ENCODE measurements around the gene MYBPH.

The MYBPH gene

GRCh38 chr1:203178083-203178482 is 2.5 kb upstream of the MYBPH start:
- no peak for FAIRE-seq

GRCh38 chr1:203177470-203178039 is 1.9 kb upstream of the MYBPH start:
- FAIRE-seq = no peak

GRCh38 chr1:203177036-203177405 is 1.4 kb upstream of the MYBPH start:
- FAIRE-seq = no peak

- no peak for FAIRE-seq
Observed at GRCh38 chr1:203176273-203177035, 828 bp upstream of the MYBPH start.

- no peak for FAIRE-seq
Observed at GRCh38 chr1:203175827-203176241, 208 bp upstream of the MYBPH start.

GRCh38 chr1:203174324-203174985 is 1.2 kb downstream of the MYBPH start:
- FAIRE-seq = no peak

GRCh38 chr1:203173566-203173965 is 2.1 kb downstream of the MYBPH start:
- no peak for FAIRE-seq

- no peak for FAIRE-seq
Observed at GRCh38 chr1:203173011-203173555, 2.5 kb downstream of the MYBPH start.

GRCh38 chr1:203172184-203173010 is 3.2 kb downstream of the MYBPH start:
- no peak for FAIRE-seq

GRCh38 chr1:203171341-203172183 is 4.1 kb downstream of the MYBPH start:
- FAIRE-seq = no peak

- FAIRE-seq = no peak
Observed at GRCh38 chr1:203170625-203171330, 4.8 kb downstream of the MYBPH start.

GRCh38 chr1:203169770-203170520 is 5.7 kb downstream of the MYBPH start:
- FAIRE-seq = no peak

GRCh38 chr1:203168991-203169390 is 6.6 kb downstream of the MYBPH start:
- FAIRE-seq = no peak

- FAIRE-seq = no peak
Observed at GRCh38 chr1:203168256-203168786, 7.3 kb downstream of the MYBPH start.

- FAIRE-seq = no peak
Observed at GRCh38 chr1:203167913-203168200, 7.8 kb downstream of the MYBPH start.

GRCh38 chr1:203167026-203167912 is 8.4 kb downstream of the MYBPH start:
- no peak for FAIRE-seq

GRCh38 chr1:203166192-203166940 is 9.3 kb downstream of the MYBPH start:
- FAIRE-seq = no peak

GRCh38 chr1:203165800-203166161 is 9.8 kb downstream of the MYBPH start:
- no peak for FAIRE-seq
